Measurements from ENCODE around the gene CALHM3. TPM values are rescaled to one million over a fixed set of nuclear protein-coding genes. Genes with fewer than 3 reads are reported as not detected.
"Not testable (repeated sequence)": the region's sequence is repeated elsewhere in the genome, so short reads cannot be mapped to it uniquely, and the experiment has no call there.

CALHM3 gene, protein sequence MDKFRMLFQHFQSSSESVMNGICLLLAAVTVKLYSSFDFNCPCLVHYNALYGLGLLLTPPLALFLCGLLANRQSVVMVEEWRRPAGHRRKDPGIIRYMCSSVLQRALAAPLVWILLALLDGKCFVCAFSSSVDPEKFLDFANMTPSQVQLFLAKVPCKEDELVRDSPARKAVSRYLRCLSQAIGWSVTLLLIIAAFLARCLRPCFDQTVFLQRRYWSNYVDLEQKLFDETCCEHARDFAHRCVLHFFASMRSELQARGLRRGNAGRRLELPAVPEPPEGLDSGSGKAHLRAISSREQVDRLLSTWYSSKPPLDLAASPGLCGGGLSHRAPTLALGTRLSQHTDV
- total RNA-seq: 0.05 TPM in 1 of 2 replicates, not detected in the other

DNA sequence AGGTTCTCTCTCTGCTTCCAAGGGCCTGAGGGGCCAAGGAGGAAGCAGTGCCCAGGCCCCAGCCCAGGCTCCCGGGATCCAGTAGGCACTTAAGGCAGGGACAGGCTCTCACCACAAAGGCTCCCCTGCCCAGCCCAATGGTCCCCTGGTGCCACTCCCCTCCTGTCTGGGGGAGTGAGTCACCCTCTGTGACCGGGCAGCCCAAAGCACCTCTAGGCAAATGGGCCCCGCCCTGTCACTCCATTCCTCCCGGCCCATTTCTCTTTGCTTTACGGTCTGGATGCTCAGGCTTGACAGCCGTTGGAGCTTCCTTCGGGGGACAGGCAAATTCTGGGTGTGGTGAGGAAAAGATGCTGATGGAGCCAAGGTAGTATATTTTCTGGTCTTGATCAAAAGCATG is at the start of gene CALHM3:
CALHM3 (minus strand) TSS at position 106 of the 400 bp plus-strand sequence. CDS start 208 bp downstream, outside the sequence.
- DNase-seq (ENCODE audit: low read depth): peak; percentile 34

DNA sequence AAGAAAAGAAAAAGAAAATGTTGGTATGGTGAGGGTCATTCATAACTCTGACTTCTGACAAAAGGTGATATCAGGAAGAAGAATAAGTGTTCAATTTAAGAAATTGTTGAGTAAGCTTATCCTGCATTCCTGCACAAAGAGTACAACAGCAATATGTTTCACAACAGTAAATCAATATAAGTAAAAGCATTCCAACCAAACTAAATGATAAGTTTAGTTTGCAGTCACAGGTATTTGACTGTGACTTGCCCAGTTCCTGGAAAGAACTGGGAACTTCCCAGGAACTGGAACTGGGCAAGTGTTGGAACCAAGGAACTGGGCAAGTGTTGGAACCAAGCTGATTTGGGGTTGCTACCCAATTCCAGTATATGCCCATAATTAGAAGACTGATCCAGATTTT is 49.5 kb upstream of the CALHM3 start:
- DNase-seq (ENCODE audit: low read depth): no peak

DNA sequence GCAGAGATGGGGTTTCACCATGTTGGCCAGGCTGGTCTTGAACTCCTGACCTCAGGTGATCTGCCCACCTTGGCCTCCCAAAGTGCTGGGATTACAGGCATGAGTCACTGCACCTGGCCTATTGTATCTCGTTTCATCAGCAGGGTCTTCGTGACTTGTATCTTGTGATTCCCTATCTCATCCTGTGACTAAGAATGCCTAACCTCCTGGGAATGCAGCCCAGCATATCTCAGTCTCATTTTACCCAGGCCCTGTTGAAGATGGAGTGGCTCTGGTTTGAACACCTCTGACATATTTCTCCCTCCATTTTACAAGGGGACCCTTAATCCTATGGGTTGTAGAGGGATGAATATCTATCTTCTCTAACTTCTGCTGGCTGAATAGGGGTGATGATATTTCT is 48.4 kb upstream of the CALHM3 start:
- DNase-seq (ENCODE audit: low read depth): peak; percentile 64

DNA sequence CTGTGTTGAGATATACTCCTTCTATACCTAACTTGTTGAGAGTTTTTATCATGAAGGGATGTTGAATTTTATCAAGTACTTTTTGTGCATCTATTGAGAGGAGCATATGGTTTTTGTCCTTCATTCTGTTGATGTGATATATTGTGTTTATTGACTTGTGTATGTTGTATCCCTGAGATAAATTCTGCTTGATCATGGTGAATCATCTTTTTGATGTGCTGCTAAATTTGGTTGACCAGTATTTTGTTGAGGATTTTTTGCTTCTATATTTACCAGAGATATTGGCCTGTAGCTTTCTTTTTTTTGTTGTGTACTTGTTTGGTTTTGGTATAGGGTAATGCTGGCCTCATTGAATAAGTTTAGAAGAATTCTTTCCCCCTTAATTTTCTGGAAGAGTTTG is 46.9 kb upstream of the CALHM3 start:
- no peak for DNase-seq (ENCODE audit: low read depth)

DNA sequence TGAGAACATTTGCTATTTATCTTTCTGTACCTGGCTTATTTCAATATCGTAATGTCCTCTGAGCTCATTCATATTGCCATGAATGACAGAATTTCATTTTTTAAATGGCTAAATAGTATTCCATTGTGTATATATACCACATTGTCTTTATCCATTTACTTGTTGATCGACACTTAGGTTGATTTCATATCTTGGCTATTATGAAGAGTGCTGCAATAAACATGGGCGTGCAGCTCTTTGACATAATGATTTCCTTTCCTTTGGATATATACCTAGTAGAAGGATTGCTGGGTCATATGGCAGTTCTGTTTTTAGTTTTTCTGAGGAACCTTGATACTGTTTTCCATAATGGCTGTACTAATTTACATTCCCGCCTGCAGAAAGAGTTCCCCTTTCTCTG is 44.6 kb upstream of the CALHM3 start:
- DNase-seq (ENCODE audit: low read depth): no peak

DNA sequence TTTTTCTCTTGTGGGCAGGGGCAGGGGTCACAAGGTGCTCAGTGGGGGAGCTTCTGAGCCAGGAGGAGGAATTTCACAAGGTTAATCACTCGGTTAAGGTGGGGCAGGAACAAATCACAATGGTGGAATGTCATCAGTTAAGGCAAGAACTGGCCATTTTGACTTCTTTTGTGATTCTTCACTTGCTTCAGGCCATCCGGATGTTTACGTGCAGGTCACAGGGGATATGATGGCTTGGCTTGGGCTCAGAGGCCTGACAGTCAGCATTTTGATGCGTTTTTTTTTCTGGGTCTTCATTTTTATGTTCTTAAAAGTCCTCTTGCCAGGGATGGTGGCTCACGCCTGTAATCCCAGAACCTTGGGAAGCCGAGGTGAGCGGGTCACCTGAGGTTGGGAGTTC is 43.0 kb upstream of the CALHM3 start:
- DNase-seq (ENCODE audit: low read depth): not testable (repeated sequence)

DNA sequence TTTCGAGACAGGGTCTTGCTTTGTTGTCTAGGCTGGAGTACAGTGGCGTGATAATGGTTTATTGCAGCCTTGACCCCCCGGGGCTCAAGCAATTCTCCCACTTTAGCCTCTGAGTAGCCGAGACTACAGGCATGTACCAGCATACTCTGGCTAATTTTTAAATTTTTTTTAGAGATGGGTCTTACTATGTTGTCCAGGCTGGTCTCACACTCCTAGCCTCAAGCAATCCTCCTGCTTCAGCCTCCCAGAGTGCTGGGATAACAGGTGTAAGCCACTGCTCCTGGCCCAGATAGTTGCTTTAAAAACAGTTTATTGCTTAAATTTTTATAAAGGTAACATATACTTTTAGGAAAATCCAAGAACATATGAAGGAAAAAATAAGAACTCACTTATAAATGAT is 40.8 kb upstream of the CALHM3 start:
- no peak for DNase-seq (ENCODE audit: low read depth)

DNA sequence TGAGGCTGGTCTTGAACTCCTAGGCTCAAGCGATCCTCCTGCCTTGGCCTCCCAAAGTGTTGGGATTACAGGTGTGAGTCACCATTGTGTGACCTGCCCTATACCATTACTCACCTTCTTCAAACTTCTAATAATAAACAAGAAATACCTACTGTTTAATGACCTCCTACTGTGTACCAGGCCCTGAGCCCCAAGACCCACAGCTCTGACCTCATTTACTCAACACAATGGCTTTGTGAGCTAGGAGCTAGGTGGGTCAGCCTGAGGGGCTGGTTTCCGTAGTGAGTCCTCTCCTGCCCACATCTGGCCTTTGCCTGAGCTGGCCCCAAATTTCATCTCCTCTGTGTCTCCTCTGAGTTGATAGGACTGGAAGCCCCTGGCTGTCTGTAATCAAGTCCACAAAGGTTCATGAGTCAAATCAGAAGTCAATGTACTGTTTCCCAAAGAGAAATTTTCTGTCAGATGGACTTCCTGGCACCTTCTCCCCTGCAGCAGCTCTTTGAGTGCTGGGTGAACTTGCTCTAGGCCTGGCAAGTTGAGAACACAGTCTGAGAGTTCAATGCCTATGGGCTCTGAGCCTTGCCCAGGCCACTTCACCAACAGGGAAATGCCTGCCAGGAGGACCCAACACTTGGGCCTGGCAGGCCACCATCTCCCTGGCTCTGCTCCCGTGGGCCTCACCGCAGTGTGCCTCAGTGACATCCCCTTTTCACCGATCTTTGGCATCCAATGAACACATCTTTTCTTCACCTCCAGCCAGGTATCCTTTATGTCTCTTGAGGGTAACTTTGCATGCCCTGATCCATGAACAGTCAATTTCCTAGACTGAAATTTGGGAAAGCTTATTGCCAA is 38.4 kb upstream of the CALHM3 start:
- peak; percentile 56 for DNase-seq (ENCODE audit: low read depth)

DNA sequence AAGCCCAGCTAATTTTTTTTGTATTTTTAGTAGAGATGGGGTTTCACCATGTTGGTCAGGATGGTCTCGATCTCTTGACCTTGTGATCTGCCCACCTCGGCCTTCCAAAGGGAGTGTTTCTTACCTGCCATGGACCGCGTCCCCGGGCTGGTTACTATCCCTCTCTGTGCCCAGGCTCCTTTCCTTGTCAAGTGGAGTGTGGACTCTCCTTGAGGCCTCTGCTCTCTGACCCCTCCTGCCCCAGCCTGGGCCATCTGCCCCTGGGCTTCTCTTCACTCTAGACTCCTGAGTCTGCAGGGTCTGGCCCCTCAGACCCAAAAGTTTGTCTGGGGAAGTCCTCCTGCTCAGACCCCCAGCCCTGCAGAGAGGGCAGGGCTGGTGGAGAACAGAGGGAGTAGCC is 35.2 kb upstream of the CALHM3 start:
- DNase-seq (ENCODE audit: low read depth): no peak

DNA sequence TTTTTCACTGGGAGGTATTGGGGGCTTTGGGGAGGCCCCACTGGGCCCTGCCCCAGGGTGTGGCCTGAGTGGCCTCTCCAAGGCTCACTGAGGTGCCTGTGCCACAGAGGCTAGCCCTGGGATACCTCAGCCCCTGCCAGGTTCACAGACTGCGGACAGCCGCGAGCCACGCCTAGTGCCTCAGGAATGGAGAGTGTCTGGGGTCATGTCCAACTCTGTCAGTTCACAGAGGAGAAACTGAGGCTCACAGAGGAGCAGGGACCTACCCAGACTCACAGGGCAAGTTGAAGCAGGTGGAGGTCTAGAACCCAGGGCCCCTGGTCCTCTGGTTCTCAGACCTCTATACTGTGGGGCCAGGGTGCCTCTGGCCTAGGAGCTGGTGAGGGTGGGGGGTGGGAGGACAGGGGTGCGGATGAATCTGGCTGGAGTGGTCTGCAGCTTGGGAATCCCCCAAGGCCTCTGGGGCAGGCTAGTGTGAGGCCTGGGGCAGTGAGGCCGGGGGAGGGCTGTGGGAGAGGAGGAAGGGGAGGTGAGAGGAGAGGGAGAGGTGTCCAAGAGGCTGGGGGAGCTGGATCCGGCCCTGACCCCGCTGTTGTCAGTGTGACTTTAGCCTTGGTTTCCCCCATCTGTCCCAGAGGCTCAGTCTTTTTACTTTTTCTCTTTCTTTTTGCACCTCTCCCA is 34.5 kb upstream of the CALHM3 start:
- no peak for DNase-seq (ENCODE audit: low read depth)

DNA sequence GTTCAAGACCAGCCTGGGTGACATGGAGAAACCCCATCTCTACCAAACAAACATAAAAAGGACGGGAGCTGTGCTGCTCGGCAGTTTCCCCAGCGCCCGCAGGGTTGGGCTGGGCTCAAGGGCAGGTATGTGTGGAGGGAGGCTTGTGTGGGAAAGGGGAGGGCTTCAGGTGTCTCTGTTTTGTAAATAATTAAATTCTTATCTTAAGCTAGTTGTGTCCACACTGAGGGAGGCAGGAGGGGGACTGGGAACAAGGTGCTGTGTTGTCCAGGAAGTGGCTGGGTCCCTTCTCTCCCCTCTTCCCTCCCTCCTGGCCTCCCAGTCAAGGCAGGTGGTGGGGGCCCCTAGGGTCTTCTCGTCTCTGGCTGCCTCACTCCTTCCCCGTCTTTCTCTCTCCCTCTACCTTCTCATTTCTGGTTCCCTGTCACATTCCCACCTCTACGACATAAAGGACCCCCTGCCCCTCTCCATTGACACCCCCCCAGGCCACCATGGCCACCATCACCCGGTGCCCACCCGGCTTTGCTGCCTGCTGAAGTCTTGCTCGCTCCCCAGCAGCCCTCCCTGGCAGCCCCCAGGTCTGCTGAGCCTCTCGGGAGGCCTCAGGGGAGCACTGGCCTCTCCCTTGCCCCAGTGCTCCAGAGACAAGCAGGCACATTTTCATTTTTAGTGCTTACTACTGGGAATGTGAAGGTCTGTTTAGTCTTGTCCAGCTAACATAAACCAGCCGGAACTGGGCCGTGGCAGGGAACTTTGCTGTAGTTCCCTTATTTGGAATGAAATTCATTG is 33.7 kb upstream of the CALHM3 start:
- DNase-seq (ENCODE audit: low read depth): peak; percentile 28

DNA sequence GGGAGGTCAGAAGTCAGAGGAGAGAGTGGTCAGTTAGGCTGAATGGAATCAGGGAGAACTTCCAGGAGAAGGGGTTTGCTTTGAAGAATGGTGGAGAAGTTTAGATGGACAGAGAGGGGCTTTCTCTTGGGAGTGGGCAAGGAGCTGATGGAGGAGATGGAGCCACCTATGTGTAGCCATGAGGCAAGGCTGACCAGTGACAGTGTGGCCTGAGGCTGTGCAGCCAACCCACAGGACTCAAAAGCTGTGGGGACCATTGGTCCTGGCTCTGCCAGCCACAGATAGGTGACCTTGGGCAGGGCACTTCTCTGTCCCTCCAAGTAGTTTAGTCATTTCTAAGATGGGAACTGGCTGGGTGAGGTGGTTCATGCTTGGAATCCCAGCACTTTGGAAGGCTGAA is 33.1 kb upstream of the CALHM3 start:
- DNase-seq (ENCODE audit: low read depth): no peak

DNA sequence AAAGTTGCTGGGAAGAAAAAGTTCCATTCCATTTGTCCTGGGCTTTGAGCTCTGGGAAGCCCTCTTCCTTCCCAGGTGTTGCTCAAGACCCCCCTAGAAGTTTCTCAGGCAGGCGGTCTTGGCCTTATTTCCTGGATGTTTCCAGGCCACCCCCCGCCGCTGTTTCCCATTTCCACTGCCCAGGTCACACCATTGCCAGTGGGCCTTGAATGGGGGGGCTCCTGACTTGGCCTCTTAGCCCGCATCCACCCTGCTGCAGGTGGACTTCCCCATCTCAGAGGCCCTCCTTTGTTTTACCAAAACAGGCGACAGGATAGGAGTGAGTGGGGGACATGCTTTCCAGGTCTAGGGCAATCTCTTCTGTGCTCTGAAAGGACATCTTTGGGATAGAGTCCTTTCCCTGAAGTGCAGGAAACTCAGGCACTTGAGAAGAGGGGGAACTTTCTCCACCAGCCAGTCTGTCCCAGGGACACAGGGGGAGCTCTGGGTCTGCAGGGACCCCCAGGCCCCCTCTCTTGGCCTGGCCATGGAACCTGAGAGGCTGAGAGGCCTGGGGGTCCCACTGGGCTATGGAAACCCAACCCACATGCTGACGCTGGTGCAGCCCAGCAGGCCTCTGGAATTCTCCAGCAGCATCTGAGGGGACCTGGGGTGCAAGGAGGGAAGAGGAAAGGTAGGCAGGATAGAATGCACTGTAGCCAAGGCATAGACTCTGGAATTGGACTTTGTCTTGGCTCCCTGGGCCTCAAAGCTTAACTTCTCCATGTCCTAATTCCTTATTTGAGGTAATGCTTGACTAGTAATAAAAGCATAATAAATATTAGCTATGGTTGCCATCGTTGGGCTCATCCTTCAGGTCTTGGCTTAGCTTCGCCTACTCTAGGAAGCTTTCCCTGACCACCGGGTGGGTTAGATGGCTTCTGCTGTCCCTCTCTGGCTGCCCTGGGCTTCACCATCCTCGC is 32.0 kb upstream of the CALHM3 start:
- no peak for DNase-seq (ENCODE audit: low read depth)

DNA sequence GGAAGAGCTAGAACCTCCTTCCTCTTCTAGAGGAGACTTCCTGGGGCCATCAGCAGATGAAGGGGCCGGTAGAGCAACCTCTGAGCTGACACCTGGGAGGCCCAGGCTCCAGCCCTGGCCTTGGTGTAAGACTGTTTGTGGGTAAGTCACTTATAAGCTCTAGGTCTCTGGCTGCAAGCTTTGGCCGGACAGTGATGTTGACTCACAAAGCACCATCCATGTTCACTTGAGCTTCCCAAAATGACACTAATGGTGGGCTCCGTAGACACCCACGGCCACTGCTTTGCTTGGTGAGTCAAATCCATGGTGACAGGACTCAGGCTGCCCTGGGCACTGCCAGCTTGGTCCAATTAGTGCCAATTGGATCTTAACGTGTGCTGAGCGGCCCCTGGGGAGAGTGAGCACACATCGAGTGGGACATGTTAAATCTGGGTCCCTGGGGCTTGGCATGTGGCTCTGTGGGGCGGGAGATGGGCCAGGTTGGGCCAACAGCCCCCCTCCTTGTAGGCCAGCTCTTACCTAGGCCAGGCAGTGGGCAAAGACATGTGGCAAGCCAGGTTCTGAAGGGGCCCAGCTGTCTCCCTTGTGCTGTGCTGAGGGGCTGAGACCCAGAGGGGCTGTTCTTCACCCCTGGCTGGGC is 31.1 kb upstream of the CALHM3 start:
- no peak for DNase-seq (ENCODE audit: low read depth)

DNA sequence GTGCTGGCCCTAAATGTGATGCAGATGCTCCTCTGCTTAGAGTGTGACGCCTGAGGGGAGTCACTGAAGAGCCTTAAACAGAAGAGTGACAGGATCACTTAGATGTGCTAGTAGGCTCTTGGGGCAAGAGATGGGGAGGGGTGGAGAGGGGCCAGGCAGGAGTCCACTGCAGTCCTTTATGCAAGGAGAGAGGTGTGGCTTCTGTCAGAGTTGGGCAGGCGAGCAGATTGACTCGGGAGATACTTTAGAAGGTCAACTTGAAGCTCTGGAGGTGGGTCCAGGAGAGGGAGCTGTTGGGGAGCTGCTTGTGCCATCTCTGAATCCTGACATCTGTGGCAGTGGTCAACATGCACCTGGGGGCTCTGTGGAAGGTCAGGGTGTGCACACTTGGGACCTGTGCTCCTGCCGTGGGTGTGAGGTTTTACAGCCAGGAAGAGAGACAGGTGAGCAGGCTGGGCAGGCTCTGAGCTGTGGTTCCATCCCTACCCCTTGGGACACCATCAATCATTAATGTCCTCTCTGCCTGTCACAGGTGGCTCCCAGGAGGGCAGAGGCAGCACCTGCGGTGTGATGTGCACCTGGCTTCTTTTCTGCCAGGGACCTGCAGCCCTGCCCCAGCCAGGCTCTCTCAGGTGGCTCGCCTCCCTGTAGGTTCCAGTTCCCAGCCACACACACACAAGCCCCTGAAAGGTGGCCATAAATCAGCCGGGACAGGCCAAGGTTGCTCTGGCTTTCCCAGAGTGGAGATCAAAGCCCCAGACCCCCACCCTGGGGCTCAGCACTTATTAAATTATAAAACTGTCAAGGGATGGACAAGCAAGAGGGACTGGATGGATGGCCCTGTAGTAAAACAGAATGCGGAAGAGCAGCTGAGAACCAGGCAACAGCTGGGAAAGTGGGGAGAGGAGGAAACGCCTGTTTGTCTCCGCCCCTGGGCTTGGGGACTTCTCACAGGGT is 28.5 kb upstream of the CALHM3 start:
- no peak for DNase-seq (ENCODE audit: low read depth)

DNA sequence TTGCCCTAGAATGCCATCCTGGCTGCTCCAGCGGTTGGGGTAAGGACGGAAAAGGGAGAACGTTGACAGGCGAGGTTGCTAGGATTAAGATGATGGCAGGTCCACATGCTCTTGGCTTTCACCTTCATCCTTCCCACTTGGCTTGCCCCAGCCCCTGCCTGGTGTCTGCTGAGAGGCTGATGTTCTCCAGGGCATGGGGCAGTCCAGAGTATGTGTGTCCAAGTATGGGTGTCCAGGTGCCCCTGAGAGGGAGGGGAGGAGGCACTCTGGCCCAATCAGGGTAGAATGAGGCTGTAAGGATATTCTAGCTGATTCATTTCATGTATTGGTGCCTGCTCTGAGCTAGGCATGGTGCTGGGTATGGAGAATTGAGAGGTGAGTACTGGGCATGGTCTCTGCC is 27.0 kb upstream of the CALHM3 start:
- no peak for DNase-seq (ENCODE audit: low read depth)

DNA sequence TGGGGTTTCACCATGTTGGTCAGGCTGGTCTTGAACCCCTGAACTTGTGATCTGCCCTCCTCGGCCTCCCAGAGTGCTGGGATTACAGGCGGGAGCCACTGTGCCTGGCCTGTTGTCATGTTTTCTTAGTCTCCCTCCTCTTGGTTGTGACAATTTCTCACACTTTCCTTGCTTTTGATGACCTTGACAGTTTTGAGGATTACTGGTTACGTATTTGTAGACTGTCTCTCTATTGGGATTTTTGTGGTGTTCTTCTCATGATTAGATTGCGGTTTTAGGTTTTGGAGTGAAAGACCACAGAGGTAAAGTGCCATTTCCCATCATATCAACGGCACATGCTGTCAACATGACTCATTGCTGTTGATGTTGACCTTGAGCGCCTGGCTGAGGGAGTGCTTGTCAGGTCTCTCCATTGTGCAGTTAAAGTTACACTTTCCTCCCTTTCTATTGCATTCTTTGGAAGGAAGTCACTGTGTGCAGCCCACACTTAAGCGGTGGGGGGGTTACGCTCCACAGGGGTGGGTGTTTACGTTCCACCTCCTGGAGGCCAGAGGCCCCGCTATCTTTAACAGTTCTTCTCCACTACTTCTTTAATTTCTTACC is 25.2 kb upstream of the CALHM3 start:
- peak; percentile 100 for DNase-seq (ENCODE audit: low read depth)

DNA sequence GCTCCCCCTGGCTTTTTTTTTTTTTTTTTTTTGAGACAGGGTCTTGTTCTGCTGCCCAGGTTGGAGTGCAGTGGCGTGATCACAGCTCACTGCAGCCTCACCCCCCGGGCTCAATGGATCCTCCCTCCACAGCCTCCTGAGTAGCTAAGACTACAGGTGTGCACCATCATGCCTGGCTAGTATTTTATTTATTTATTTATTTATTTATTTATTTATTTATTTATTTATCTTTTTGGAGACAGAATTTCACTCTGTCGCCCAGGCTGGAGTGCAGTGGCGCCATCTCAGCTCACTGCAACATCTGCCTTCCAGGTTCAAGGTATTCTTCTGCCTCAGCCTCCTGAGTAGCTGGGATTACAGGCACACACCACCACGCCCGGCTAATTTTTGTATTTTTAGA is 24.7 kb upstream of the CALHM3 start:
- DNase-seq (ENCODE audit: low read depth): not testable (repeated sequence)
